WTC11 (cell line): ENCODE data around the gene ADH1C.

Source experiments
- CTCF ChIP-seq: fragments of 200-600 bp; IDR thresholded peaks from 2 replicates; pipeline ENCODE4 v1.8.0; 2022; ENCODE audit warnings: antibody characterized with exemption
- NFATC4 ChIP-seq: fragments of 250-450 bp; sonication (Bioruptor Pico); IDR thresholded peaks from 2 replicates; pipeline ENCODE4 v1.9.0; 2021; ENCODE audit warnings: mild to moderate bottlenecking
- USF1 ChIP-seq: sonication (generic); formaldehyde crosslinking; IDR thresholded peaks from 2 replicates; pipeline ENCODE4 v1.8.0; 2022; ENCODE audit warnings: mild to moderate bottlenecking, missing genetic modification reagents

GRCh38 chr4:99389606-99390005, 37.1 kb upstream of the ADH1C start:
- TF ChIP-seq USF1 (CRISPR knock-in tag) (no peak), CTCF (no peak), NFATC4 (CRISPR knock-in tag) (no peak)
